PFSK-1 (cell line): ENCODE data around the gene ELMO3.

ENCODE experiments used
- POLR2AphosphoS5 ChIP-seq: IDR thresholded peaks from 2 replicates; pipeline ENCODE4 v1.6.1; 2012; ENCODE audit warnings: low read depth, mild to moderate bottlenecking, control low read depth, low read length, moderate library complexity
- TF ChIP-seq, protein P1 (sequence below), 2 experiments: IDR thresholded peaks; 2 replicates each; pipeline versions ENCODE4 v1.6.1 to v1.8.0; 2011 to 2012; ENCODE audit warnings: low read depth in 2 of 2, low read length in 2 of 2, control low read depth in 1 of 2, inconsistent platforms in 1 of 2, mild to moderate bottlenecking in 1 of 2, moderate library complexity in 1 of 2; ENCODE audit not compliant: insufficient read depth in 1 of 2

DNA sequence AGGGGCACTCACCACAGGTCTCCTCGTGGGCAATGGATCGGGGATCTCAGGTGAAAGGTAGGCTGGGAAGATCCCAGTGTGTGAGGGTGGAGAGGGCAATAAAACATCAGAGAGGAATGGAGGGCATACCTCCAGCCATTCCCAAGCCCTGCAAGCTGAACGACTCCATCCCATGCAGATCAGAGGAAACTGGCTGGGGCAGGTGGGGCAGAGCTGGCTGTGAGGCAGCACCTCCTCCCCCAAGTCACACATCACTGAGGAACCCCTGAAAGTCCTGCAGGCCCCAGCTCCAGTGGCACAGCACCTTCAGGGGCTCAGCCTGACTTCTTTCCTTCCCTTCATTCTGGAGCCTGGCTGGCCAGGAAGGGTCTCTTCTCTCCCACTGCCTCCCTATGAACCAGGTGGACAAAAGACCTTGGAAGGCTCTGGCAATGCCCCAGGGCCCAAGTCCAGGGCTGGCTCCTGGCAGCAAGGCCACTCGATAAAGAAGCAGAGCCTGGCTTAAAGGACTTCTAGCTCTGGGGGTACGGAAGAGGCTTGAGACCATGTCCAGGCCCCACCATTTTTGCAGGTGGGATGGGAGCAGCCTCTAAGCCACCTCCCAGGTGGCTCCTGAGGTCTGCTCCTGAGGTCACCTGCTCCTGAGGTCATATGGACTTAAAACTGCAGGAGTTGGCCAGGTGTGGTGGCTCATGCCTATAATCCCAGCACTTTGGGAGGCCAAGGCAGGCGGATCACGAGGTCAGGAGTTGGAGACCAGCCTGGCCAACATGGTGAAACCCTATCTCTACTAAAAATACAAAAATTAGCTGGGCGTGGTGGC is 14.5 kb downstream of the ELMO3 start:
- TF ChIP-seq, protein P1, sequence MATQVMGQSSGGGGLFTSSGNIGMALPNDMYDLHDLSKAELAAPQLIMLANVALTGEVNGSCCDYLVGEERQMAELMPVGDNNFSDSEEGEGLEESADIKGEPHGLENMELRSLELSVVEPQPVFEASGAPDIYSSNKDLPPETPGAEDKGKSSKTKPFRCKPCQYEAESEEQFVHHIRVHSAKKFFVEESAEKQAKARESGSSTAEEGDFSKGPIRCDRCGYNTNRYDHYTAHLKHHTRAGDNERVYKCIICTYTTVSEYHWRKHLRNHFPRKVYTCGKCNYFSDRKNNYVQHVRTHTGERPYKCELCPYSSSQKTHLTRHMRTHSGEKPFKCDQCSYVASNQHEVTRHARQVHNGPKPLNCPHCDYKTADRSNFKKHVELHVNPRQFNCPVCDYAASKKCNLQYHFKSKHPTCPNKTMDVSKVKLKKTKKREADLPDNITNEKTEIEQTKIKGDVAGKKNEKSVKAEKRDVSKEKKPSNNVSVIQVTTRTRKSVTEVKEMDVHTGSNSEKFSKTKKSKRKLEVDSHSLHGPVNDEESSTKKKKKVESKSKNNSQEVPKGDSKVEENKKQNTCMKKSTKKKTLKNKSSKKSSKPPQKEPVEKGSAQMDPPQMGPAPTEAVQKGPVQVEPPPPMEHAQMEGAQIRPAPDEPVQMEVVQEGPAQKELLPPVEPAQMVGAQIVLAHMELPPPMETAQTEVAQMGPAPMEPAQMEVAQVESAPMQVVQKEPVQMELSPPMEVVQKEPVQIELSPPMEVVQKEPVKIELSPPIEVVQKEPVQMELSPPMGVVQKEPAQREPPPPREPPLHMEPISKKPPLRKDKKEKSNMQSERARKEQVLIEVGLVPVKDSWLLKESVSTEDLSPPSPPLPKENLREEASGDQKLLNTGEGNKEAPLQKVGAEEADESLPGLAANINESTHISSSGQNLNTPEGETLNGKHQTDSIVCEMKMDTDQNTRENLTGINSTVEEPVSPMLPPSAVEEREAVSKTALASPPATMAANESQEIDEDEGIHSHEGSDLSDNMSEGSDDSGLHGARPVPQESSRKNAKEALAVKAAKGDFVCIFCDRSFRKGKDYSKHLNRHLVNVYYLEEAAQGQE (IDR thresholded peaks at IDR 0.05; ENCODE audit: insufficient read depth in 1 of 2, low read depth in 2 of 2, low read length in 2 of 2), result no peak
- TF ChIP-seq POLR2AphosphoS5, result no peak
